Caco-2 (cell line): ENCODE results near the gene CDKN1C. TPM values are rescaled to one million over a fixed set of nuclear protein-coding genes. Genes with fewer than 3 reads are reported as not detected.

Experiments used
- total RNA-seq: library from RNA; stranded (reverse); gene quantifications from 2 replicates; pipeline ENCODE4 v1.2.3, GENCODE V29; 2022

The CDKN1C gene
- total RNA-seq, 1 experiment from 2014 or later = 25.5 TPM

Other genes starting within 250 kb of the CDKN1C start
- gene KCNQ1OT1, start 185.8 kb downstream of the CDKN1C start, total RNA-seq = 7.5 and 8.2 TPM in 2 replicates
- 18.7 and 19.1 TPM in 2 replicates for gene PHLDA2, start 43.6 kb upstream of the CDKN1C start, total RNA-seq
- gene NAP1L4, start 106.6 kb upstream of the CDKN1C start, total RNA-seq = 210 and 215 TPM in 2 replicates
- gene CARS1, start 171.6 kb upstream of the CDKN1C start, total RNA-seq = 117 and 121 TPM in 2 replicates